Posterior vena cava (tissue), 2 donors: Measurements from ENCODE around the gene IL22RA2. TPM values are rescaled to one million over a fixed set of nuclear protein-coding genes. Genes with fewer than 3 reads are reported as not detected.
"Not testable (repeated sequence)": the region's sequence is repeated elsewhere in the genome, so short reads cannot be mapped to it uniquely, and the experiment has no call there.

Experiments used
- DNase-seq: peaks from one replicate; pipeline ENCODE4 v3.0.0-alpha.2; 2020; ENCODE audit warnings: low spot score
- intact Hi-C, 2 donors: fragments of 100-400 bp; cut with DNase I; formaldehyde crosslinking; loops; one replicate each; pipeline versions ENCODE4 v1.14.1 to v1.14.2; 2022 to 2023
- total RNA-seq, 2 donors: library from RNA; stranded (reverse); fragmentation: NEBNext Ultra II Directional; extraction: Animal tissue kit (Norgen Biotek cat#: 25700); gene quantifications; one replicate each; pipeline ENCODE4 v1.2.1, GENCODE V29; 2021
- donor health status: DM: yes; HTN: yes; CAD: no.
- donor health status: DM: yes; HTN: yes; CAD: no.

Gene IL22RA2
- total RNA-seq, 2 donors from 2014 or later = not detected

- intact Hi-C loops = no loop called here
- DNase-seq = no peak
Measured at GRCh38 chr6:137145421-137145820, 28.0 kb downstream of the IL22RA2 start.

- DNase-seq = no peak
- intact Hi-C loops = no loop called here
Measured at GRCh38 chr6:137136065-137136464, 37.4 kb downstream of the IL22RA2 start.

GRCh38 chr6:137134483-137134882 lies 39.0 kb downstream of the IL22RA2 start:
- intact Hi-C loops = no loop called here

DNA sequence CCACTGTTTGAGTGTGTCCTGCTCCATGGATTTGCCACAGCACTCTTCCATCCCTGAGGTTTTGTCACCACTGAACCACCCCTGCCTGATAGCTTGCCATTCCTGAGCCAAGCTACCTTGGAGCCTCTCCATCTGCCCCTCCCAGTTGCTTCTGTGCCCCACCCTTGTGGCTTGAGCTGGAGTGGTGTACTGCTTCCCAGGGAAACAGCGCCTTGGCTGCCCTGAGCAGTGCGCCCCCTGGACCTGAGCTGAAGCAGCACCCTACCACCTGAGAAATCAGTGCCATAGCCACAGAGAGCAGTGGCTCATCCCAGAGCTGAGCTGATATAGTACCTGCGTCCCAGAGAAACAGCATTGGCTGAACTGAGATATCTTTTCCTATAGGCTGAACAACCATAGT lies 40.3 kb downstream of the IL22RA2 start:
- intact Hi-C loops = no loop called here
- DNase-seq = no peak

More at GRCh38 chr6:137134483-137134882, 39.0 kb downstream of the IL22RA2 start:
- no peak for DNase-seq

DNA sequence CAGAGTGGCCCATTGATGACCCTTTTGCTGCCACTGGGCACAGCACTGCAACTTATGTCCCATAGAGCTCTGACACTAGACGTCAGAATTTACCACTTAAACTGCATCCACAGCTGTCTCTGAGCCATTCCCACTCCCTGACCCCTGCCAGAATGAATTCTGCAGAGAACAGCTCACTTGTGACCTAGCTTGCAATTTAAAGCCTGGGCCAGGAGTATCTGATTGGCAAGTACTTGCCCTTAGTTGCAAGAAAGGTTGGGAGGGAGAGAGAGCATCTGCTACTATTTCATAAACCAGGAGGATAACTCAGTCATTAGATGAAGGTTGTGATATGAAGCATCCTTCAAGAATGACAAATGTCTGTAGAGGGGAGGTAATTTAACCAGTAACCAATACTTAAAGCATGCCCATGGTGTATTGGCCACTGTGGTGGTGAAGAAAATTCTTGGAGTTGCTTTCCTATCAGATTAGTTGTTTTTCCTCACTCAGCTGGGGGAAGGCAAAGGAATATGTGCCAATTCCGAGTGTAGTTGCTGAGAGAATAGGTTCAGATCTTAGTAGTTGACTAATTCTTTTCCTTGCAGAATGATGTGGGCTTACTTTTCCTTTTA lies 46.5 kb downstream of the IL22RA2 start:
- no peak for DNase-seq
- intact Hi-C loops = no loop called here

DNA sequence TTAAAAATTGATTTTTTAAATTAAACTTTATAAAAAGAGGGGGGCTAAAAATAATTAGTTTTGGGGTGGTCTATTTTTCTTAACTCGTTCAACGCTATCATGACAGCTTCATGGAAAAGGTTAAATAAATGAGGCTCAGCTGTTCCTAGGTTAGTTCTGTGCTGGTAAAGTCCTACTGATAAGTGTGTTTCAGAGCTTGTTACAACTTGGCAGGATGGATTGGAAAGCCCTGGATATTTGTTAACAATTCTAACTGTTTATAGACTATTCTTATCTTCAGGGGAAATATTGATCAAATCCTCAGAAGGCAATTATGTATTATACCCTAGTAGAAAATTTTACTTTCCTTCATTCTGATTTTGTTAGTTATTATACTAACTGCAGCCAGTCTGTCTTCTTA lies 50.4 kb downstream of the IL22RA2 start:
- DNase-seq = no peak
- intact Hi-C loops = no loop called here

- intact Hi-C loops = no loop called here
- DNase-seq = no peak
Measured at GRCh38 chr6:137122612-137123011, 50.8 kb downstream of the IL22RA2 start.

DNA sequence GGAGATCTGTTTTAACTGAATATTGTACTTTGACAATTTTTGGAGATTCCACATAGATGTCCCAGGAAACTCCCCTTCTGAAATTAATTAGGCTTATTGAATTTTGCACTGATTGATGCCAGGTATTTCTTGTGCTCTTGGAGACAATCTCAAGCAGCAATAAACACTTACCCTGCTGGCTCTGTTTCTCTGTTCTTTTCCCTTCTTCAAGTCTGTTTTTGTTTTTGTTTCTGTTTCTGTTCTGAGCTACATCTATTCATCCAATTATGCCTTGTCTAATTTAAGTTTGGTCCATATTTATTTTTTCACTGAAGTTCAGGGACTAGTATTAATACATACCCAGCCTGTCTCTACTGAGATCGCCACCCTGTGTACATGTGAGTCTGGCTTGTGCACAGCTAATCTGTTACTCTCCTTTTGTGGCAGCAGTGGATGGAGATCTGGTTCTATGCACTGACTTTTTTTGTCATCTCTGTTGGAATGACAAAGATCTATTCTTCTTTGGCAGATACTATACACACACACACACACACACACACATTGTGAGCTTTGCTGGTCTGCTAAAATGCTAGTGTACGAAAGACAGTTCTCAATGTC lies 51.9 kb downstream of the IL22RA2 start:
- no peak for DNase-seq
- intact Hi-C loops = no loop called here

DNA sequence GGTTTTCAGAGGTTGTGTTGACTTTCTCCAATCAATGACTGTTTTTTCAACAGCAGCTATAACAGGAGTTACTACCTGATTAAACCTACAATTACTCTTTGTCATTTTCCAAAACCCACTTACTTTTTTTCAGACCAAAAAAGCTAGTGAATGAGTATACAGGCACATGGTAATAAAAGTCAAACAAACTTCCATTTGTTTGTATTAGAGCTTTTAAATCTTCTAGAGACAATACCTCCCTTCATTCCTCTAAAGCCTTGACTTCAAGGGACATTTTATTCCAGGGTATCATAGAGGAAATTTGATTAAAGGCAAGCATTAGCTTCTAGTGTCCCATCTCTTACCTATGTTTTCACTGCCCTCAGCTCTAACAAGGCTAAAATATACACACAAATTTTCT lies 52.7 kb downstream of the IL22RA2 start:
- no peak for DNase-seq
- intact Hi-C loops = no loop called here

DNA sequence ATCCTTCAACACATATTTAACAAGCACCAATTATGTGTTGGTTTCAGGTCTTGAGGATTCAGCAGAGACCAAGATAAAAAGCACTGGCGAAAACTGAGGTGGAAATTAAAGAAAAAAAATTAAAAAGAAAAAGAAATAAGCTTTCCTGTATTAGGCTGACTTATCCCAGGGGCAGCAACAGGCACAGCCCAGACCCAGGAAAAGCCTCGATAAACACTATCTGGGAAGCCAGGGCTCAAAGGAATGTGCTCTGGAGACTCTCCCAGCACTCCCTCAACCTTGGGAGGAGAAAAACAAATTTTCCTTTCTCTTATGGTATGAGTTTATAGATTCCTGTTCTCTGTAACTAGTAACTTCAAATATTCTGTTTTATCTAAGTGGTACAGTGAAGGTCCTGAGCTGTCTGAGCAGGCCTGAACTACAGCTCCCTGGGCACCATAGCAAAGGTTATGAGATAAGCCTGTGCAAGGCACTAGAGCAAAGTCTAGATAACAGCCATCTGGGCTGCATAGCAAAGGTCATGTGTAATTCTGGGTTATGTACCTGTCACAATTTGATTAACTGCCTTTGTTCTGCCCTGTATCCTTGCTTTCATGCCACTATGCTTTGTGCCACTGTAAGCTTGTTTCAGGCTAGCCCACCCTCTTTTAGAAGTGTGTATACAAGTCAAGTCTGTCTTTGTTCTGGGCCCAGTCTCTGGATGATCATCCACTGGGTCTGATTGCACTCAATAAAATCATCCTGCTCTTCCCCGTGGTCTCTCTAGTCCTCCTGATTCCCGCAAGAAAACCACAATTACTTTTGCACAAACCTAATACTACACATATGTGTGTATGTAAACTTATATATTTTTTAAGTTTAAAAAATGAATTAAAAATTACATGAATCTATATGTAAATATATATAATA lies 54.0 kb downstream of the IL22RA2 start:
- intact Hi-C loops = no loop called here
- DNase-seq = no peak

GRCh38 chr6:137117581-137117980 lies 55.9 kb downstream of the IL22RA2 start:
- intact Hi-C loops = no loop called here
- DNase-seq = no peak

- intact Hi-C loops = no loop called here
- no peak for DNase-seq
Measured at GRCh38 chr6:137116807-137117206, 56.6 kb downstream of the IL22RA2 start.

DNA sequence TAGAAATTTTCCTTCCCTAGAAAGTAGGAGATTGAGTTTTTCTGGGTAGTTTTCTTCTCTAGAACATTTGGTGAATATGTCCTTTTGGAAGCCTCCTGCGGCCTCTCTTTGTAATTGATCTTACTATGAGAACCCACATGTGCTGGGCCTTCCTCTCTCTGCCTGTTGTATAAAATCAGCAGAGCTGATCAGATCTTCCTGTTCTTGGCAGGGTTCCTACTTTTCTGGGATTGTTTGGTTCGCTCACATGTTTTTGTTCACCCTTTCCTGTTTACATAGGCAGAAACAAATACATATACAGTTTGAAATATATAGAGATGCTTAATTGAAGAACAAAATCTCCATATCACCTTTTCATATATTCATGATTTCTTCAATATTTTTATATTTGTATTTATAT lies 57.8 kb downstream of the IL22RA2 start:
- no peak for DNase-seq
- intact Hi-C loops = no loop called here

- DNase-seq = no peak
- intact Hi-C loops = no loop called here
Measured at GRCh38 chr6:137112067-137112355, 61.4 kb downstream of the IL22RA2 start.

- DNase-seq = no peak
- intact Hi-C loops = no loop called here
Measured at GRCh38 chr6:137111296-137112066, 62.0 kb downstream of the IL22RA2 start.

GRCh38 chr6:137107767-137108105 lies 65.7 kb downstream of the IL22RA2 start:
- intact Hi-C loops = no loop called here
- no peak for DNase-seq

- DNase-seq, intact Hi-C loops: not testable (repeated sequence)
Measured at GRCh38 chr6:137107047-137107766, 66.2 kb downstream of the IL22RA2 start.

DNA sequence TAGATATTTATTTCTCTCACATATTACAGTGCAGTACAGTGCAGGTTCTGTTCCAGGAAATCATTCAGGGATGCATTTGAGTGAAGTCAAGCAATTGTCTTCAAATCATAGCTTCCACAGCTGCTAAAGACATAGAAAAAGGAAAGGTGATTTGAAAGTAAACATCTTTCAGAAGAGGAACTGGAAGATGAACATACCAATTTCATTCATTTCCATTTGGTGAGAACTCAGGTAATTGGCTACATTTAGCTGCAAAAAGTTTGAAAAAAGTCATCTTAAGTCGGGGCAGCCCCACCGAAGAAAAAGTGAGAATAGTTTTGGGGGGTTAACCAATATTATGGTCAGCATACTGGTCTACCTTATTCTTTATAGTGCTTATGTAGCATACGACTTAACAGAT lies 67.3 kb downstream of the IL22RA2 start:
- intact Hi-C loops = no loop called here

GRCh38 chr6:137105375-137105774 lies 68.1 kb downstream of the IL22RA2 start:
- DNase-seq = no peak
- intact Hi-C loops = no loop called here

More for the DNA sequence above, 67.3 kb downstream of the IL22RA2 start:
- no peak for DNase-seq
